ENCODE results near the gene ROCK2.

GRCh38 chr2:11325961-11326676 lies 18.3 kb downstream of the ROCK2 start:
- no peak for TF ChIP-seq ELF4 (IDR thresholded peaks at IDR 0.05)
- TF ChIP-seq TARDBP (IDR thresholded peaks at IDR 0.05), result no peak
- TF ChIP-seq CTBP1 (IDR thresholded peaks at IDR 0.05; ENCODE audit: borderline replicate concordance), result no peak

Measured in HEK293T (cell line).